ENCODE measurements around the gene AMY2B. TPM values are rescaled to one million over a fixed set of nuclear protein-coding genes. Genes with fewer than 3 reads are reported as not detected.
"Not testable (repeated sequence)": the region's sequence is repeated elsewhere in the genome, so short reads cannot be mapped to it uniquely, and the experiment has no call there.

Gene AMY2B
- total RNA-seq, result 7.3 TPM

- not testable (repeated sequence) for DNase-seq (ENCODE audit: low read depth in 2 of 3, low spot score in 2 of 3)
Measured at GRCh38 chr1:103571289-103571688, at the start of gene AMY2B. Gene AMY2B (plus strand): TSS chr1:103571589. CDS start chr1:103571603, 14 bp downstream.

- no peak for DNase-seq (ENCODE audit: low read depth in 2 of 3, low spot score in 2 of 3)
Measured at GRCh38 chr1:103523346-103523745, 48.0 kb upstream of the AMY2B start.

DNA sequence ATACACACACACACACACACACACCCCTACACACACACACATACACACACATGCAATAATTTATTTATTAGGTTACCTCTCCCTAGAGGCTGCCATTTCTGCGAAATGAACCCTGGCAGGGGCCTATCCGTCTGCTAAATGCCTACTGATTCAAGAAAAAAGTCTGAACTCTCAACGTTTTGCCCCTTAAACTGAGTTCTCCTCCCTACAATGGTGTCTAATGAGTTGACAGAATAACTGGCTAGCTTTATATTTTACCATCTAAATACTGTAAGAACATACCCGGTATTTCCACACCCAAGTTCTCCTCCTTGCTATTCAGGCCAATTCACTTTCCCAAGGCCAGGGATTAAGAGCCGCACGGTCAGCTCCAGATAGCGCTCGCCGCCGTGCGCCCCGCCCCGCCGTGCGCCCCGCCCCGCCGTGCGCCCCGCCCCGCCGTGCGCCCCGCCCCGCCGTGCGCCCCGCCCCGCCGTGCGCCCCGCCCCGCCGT, 46.2 kb upstream of the AMY2B start:
- DNase-seq (ENCODE audit: low read depth in 2 of 3, low spot score in 2 of 3), result peak; percentile 28 to 49 (median 31)

GRCh38 chr1:103525607-103526507, 45.5 kb upstream of the AMY2B start, which contains the start of gene RNPC3:
Gene RNPC3 (plus strand): TSS chr1:103525699. CDS start chr1:103526071, 372 bp downstream.
- peak; percentile 87 to 94 (median 89) for DNase-seq (ENCODE audit: low read depth in 2 of 3, low spot score in 2 of 3)

DNA sequence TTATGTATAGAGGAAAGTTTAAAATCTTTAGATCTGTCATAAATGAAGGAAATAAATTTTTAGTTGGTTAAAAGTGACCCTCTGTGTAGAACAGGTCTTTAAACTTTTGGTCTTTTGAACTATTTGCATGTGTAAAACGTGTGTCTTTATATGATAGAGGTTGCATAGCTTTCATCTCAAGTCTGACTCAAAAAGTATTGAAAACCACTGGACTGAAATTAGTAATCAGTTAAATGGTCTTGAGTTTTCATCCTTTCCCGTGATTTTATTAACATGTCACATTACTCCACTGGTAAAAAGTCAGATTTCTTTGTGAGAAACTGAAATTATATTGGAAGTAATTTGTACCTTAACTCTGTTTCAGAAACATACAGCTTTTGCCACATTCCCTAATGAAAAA, 44.1 kb upstream of the AMY2B start:
- DNase-seq (ENCODE audit: low read depth in 2 of 3, low spot score in 2 of 3), result no peak

DNA sequence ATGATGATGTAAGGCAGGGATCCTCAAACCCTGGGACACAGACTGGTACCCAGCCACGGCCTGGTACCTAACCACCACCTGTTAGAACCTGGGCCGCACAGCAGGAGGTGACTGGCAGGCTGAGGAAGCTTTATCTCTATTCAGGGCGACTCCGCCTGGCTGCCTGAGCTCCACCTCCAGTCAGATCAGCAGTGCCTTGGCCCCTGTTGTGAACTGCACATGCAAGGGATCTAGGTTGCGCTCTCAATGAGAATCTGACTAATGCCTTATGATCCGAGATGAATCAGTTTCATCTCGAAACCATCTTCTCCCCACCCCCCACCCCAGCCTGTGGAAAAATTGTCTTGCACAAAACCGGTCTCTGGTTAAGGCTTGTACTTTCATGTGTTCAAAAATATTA, 41.6 kb upstream of the AMY2B start:
- DNase-seq (ENCODE audit: low read depth in 2 of 3, low spot score in 2 of 3), result no peak

DNA sequence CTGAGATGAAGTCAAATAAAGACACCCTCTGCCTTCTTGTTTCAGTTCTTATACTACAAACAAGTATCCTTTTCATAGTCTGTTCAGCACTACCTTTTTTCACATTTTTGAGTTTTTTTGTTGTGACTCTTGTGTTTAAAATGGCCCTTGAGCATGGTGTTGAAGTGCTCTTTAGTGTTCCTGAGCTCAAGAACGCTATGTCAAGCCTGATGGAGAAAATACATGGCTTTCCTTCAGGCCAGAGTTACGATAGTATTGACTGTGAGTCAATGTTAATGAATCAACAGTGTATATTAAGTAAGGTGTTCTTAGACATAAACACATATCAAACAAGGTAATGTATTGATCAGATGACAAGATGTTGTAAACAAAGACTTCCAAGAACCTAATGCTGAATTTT, 33.2 kb upstream of the AMY2B start:
- DNase-seq (ENCODE audit: low read depth in 2 of 3, low spot score in 2 of 3), result no peak

DNA sequence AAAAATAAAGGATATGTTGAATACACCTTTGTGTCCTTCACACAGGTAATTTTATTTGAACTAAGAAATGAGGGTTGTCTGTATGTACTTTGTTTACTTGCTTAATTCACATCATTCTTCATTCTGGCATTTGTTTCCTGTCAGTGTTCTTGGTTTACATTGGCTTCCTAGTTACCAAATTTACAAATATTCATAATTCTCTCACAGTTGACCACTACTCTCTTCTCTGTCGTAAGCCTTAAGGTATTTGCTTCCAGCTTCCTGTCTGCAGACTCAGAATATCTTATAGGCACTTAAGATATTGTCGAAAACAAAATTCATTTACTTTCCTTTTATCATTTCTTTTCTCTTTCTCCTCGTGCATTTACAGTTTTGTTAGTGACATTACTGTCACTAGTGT, 30.0 kb upstream of the AMY2B start:
- DNase-seq (ENCODE audit: low read depth in 2 of 3, low spot score in 2 of 3), result no peak

DNA sequence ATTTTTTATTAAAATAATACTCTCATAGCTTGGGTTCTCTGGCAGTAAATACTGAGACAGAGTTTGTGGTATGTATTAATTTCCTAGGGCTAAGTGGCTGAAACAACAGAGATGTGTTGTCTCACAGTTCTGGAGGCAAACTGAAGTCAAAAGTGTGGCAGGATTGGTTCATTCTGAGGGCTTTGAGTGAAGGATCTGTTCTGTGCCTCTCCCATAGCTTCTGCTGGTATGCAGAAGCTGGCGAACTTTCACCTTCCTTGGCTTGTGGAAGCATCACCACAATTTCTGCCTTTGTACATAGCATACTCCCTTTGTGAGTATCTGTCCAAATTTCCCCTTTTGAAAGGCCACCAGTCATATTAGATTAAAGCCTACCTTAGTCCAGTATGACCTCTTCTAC, 24.9 kb upstream of the AMY2B start:
- no peak for DNase-seq (ENCODE audit: low read depth in 2 of 3, low spot score in 2 of 3)

- no peak for DNase-seq (ENCODE audit: low read depth in 2 of 3, low spot score in 2 of 3)
Measured at GRCh38 chr1:103547840-103548239, 23.5 kb upstream of the AMY2B start.

GRCh38 chr1:103560427-103560826, 11.0 kb upstream of the AMY2B start:
- DNase-seq (ENCODE audit: low read depth in 2 of 3, low spot score in 2 of 3), result no peak

GRCh38 chr1:103561124-103561523, 10.3 kb upstream of the AMY2B start:
- not testable (repeated sequence) for DNase-seq (ENCODE audit: low read depth in 2 of 3, low spot score in 2 of 3)

DNA sequence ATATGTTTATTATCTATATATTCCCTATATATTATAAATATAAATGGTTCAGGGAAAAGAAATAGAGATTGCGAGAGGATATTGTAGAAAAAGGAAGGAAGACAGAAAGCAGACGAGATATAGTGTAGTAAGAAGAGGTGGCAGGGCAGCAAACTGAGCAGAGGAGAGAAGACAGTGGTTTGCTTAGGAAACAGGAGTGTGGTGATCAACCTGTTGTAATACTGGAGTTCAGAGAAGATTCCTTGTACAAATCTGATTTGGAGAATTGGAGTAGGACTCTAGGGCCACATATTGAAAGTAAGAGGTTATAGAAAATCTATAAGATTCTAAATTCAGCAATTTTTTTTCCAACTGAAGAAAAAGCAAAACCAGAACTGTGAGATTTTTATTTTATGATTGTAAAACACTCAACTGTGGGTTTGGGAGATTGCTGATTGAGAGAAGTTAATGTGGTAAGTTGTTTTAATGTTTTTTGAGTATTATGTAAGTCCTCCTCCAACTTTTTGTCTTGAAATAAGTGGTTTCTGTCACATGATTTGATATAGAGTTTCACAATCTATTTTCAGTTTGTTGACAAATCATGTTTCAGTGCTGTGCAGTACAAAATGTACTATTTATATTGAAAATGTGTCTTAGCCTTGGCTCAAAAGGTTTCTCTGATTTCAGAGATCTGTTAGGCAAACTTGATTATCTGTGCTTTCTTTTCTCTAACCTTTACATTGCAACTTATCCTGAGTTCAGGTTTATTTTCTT, 9.6 kb upstream of the AMY2B start:
- DNase-seq (ENCODE audit: low read depth in 2 of 3, low spot score in 2 of 3), result peak in 1 of 3 donors; percentile 0

GRCh38 chr1:103563056-103563455, 8.3 kb upstream of the AMY2B start:
- DNase-seq (ENCODE audit: low read depth in 2 of 3, low spot score in 2 of 3), result no peak

GRCh38 chr1:103569493-103569892, 1.9 kb upstream of the AMY2B start:
- no peak for DNase-seq (ENCODE audit: low read depth in 2 of 3, low spot score in 2 of 3)

DNA sequence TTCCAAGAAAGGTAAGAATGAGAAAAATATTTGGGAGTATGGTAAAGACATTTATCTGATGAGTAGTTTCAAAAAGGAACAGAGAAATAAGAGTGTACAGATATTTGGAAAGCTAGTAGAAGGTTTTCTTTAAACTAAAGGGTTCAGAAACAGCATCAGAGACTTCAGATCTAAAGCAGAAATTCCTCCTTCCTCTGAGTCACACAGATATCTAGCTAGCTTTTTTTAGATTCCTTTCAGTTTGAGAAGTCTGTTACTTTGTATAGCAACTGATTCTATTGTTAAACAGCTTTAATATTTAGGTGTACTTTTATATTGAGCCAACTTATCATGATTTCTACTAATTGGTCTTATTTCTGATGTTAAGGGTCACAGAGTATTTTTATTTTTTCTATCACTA, 4.7 kb downstream of the AMY2B start:
- no peak for DNase-seq (ENCODE audit: low read depth in 2 of 3, low spot score in 2 of 3)

GRCh38 chr1:103576784-103577183, 5.4 kb downstream of the AMY2B start:
- DNase-seq (ENCODE audit: low read depth in 2 of 3, low spot score in 2 of 3), result not testable (repeated sequence)

DNA sequence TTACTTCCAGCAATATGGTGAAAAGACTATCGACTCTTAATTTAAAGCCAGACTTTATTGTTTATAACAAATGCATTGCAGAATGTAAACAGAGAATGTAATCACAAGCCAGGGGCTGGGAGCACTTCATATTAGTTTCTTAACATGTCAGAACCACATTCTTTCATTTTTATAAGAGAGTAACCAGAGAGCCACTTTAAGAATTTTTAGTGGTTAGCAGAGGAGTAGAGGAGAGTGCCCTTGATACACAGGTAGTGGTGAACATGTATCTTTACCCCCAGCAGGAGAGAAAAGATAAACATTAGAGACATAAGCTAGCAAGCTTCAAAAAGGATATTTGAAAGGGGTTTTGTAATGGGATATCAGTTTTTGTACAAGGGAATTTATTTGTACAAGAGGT, 11.1 kb downstream of the AMY2B start:
- no peak for DNase-seq (ENCODE audit: low read depth in 2 of 3, low spot score in 2 of 3)

- no peak for DNase-seq (ENCODE audit: low read depth in 2 of 3, low spot score in 2 of 3)
Measured at GRCh38 chr1:103583887-103584286, 12.5 kb downstream of the AMY2B start.

DNA sequence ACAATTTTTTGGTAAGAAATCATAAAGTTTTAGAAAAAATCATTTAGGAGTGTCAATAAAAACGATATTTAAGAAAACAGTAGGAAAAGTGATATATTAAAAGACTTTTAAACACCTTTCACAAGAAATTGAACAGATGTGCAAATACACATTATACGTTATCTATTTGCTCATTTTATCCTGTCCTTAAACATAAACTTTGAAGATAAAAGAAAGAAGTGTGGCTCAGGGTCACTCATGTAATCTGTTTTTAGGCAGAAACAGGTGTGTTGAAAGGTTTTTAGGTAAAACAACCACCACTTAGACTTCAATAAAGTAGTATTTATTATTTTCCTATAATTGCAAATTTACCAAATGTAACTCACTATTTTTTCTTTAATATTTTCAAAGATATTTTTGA, 13.1 kb downstream of the AMY2B start:
- no peak for DNase-seq (ENCODE audit: low read depth in 2 of 3, low spot score in 2 of 3)

DNA sequence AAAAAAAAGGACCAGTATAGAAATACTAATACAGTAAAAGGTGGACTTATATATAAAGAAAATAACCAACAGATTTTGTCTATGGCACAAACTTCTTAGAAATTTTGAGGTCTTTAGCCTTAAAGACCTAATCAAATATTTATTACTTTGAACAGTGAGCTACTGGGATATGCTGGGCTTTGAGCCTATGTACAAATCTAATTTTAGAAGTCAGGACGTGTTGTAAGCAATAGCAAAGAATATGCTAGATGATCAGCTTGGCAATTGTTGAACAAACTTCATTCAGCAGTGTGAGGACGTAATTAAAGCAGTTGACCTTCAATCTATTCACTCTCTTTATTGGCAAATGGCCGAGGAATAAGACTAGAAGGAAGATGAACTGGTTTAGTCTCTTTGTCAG, 31.4 kb downstream of the AMY2B start:
- DNase-seq (ENCODE audit: low read depth in 2 of 3, low spot score in 2 of 3), result not testable (repeated sequence)

DNA sequence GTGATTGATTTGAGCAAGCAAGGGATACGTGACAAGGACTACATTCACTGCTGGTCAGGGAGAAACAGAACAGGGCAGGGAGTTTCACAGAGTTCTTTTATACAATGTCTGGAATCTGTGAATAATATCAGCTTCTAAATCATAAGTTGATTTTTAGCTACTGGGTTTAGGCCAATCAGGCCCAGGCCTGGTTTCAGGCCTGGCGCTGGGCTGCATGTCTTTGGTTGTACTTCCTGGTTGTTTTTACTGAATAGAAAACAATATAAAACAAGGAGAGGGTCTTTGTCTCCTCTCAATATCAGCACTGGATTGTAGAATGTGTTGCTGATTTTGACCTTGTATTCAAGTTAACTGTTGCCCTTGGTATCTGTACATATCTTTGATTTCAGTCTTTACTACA, 45.0 kb downstream of the AMY2B start:
- DNase-seq (ENCODE audit: low read depth in 2 of 3, low spot score in 2 of 3), result no peak

Measured in hematopoietic multipotent progenitor cell (in vitro differentiated cells).